ENCODE data around the gene HES5.

DNA sequence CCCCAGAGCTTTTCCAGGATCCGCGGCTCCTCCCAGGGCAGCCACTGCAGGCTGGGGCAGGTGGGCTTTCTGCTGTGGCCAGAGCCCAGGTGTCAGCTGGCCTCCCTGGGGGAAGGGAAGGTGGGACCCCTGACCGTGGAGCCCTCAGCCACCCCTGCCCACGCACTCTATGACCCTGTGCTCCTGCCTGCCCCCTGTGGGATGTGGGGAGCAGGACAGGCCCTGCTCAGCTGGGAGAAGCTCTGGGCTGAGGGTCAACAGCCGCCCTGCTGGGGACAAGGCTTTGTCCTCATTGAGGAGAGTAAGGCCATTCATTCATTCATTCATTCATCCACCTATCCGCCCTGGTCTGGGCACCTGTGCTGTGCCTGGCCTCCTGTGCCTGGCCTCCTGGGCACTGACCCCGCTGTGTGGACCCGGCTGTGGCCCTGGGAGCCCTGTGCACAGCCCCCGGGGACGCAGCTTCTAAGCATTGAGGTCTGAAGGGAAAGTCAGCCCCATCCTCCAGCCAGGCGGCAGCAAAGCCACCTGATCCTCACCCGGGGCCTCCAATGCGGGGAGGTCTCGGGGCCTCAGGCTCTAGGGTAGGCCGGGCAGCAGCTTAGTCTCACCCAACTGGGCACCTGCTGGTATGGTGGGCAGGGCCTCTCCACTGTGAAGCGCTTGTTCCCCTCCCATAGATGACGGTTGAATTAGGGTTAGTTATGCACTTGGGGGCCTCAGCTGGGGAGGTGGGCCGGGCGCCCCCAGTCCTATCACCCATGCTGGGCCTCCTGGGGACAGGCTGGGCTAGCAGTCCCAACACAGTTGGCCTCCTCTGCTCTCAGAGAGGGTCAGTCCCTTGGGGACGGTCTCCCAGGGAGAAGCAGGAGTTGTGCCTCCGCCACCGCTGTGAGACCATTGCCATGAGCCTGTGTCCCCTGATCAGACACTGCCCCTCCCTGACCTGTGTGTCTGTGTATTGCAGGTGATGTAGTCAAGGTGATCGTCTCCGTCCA lies 32.1 kb upstream of the HES5 start:
- peak in 2 of 4 experiments; percentile 23 to 46 for TF ChIP-seq CTCF (IDR thresholded peaks at IDR 0.05)
- no peak for TF ChIP-seq POLR2AphosphoS5 (IDR thresholded peaks at IDR 0.05)
- no peak for TF ChIP-seq POLR2A (IDR thresholded peaks at IDR 0.05)

All from prostate gland (tissue), 2 donors.